HG02763 (cell line): ENCODE results near the gene CXXC5.
A peak's percentile ranks its signal among the peaks of the same experiment; 100 is the strongest.

Experiments used
- ATAC-seq: cut with Tn5 transposase; IDR thresholded peaks from one replicate; pipeline ENCODE4 v1.9.1; 2021; ENCODE audit warnings: mild to moderate bottlenecking, moderate library complexity; ENCODE audit not compliant: unreplicated experiment

CXXC5 gene

GRCh38 chr5:139650689-139651042, 2.5 kb downstream of the CXXC5 start:
- ATAC-seq, result no peak

DNA sequence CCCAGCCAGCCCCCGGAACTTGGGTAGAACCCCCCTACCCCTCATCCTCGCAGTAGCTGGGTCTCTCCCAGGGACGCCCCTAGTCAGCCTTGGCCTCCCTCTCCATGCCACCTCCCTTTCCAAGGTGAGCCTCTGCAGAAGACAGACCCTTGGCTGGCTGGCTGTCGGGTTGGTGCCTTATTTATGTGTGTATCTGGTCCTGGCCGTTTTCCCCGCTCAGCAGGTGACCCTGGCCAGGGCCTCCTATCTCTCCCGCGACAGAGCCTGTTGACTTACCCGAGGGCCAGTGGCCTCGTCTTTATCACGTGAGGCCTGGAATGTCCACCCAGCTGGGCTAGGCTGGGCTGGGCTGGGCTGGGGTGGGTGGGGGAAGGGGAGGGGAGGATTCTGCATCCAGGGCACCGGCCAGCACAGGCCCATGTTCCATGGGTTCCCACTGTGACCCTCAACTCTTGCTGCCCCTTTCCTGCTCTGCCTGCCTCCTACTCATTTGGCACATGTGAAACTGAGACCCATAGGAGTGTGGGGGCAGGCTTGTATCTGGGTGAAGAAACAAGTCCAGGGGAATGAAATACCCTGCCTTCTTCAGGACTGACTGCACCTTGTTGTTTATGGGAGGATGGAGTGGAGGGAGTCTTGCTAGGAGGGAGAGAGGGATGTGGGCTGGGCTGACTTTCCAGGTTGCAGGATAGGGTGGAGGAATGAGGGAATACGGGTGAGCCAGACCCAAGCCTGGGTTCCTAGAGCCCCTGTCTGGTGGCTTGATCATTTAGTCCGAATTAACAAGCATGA, 3.1 kb downstream of the CXXC5 start:
- no peak for ATAC-seq

- peak; percentile 42 for ATAC-seq
Measured at GRCh38 chr5:139651853-139652787, 4.0 kb downstream of the CXXC5 start.

GRCh38 chr5:139652788-139653241, 4.7 kb downstream of the CXXC5 start:
- ATAC-seq, result peak; percentile 37

DNA sequence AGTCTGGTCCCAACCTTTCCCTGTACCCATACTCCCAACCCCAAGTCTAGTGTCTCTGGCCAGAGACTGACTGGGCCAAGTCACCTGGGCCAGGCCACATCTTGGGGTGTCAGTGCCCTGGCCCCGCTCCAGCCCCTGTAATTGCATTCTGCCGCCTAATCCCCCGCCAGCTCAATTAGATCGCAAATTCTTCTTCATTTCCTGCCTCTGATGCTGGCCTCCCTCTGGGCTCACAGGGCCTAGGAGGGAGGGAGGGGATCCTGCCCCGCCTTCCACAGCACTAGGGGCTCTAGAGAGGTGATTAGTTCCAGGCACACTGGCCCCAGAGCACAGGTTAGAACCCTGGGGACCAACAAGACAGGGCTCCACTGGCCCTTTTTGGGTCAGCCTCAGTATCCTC, 5.5 kb downstream of the CXXC5 start:
- no peak for ATAC-seq

- ATAC-seq, result no peak
Measured at GRCh38 chr5:139654464-139654863, 6.3 kb downstream of the CXXC5 start.

DNA sequence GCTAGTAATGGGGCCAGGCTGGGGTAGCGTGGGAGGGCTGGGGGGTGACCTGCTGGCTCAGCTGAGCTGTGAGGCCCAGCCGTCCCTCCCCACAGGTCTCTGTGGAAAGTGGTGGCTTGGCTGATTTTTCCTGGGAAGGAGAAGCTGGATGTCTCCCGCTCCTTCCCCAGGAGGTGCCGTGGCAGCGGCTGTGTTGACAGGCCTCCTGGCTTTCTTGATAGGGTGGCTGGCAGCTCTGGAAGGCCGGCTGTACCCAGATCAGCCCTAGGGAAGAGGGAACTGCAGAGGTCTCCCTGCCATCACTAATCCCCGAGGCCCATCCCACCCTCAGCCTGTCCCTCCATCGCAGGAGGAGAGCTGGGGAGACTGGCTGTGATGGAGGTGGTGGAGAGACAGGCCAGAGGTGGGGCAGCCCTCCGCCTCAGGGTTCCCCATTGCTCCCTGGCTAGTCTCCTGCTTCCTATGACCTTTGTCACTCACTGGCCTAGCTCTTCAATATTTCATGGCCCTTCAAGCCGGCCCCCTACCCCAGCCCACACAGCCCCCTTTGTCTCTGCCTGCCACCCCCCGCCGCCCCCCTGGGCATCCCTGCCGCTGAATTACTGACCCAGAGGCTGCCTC, 6.8 kb downstream of the CXXC5 start:
- no peak for ATAC-seq

GRCh38 chr5:139655727-139656271, 7.7 kb downstream of the CXXC5 start:
- no peak for ATAC-seq

DNA sequence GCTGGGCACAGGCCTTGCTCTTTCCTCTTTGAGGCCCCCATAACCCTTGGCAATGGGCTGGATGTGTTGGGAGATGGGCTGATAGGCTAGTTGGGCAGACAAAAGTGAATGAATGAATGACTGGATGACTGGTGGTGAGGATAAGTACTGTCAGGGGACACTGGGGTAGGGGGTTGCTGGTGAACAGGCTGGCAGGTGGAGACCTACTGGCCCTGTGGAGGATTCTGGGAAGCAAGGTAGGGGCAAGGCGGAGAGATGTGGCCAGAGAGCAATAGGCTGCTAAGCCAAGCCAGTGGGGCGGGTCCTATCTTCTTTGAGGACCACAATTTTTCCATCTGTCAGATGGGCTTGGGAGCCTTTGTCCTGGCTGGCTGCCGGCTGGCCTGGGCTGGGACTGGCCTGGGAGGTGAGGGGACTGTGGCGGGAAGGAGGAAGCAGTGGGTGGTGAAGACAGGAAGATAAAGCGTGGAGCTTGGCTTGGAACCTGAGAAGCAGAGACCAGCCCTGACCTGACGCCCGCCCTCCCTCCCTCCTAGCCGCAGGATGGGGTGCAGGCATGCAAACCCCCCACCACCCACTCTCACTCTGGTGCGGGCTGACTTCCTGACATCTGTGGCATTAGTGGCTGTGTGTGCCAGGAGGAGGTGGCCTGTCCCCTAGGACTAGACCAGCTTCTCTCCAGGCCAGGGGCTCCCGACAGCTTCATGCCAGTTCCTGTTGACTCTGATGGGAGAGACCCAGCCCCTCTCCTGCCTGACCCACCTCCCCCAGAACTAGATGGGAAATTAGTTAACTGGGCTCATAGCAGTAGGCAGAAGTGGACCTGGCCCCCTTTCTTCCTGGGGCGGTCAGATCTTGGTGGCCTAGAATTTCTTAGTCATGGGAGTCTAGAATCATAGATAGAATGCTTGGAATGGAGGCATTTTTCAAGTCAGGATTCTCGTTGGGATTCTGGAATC, 9.5 kb downstream of the CXXC5 start:
- no peak for ATAC-seq

DNA sequence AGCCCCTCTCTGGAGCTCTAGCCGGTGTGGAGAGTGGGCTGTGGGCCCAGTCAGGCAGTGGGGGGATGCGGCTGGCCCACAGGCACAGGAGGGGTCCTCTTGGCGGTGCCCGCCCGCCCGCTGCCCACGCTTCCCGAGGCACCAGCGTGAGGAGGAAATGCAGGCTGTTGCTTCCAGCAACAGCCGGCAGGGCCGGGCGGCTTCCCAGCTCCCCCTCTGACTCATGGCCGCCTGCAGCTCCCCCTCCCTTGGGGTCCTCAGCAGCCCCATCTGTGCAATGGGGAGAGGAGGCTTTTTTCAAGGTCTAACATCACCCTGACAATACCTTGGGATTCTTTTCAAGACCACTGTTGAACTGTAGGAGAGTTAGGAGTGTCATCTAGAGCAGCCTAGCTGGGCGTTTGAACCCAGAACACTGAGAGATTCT, 10.4 kb downstream of the CXXC5 start:
- no peak for ATAC-seq

DNA sequence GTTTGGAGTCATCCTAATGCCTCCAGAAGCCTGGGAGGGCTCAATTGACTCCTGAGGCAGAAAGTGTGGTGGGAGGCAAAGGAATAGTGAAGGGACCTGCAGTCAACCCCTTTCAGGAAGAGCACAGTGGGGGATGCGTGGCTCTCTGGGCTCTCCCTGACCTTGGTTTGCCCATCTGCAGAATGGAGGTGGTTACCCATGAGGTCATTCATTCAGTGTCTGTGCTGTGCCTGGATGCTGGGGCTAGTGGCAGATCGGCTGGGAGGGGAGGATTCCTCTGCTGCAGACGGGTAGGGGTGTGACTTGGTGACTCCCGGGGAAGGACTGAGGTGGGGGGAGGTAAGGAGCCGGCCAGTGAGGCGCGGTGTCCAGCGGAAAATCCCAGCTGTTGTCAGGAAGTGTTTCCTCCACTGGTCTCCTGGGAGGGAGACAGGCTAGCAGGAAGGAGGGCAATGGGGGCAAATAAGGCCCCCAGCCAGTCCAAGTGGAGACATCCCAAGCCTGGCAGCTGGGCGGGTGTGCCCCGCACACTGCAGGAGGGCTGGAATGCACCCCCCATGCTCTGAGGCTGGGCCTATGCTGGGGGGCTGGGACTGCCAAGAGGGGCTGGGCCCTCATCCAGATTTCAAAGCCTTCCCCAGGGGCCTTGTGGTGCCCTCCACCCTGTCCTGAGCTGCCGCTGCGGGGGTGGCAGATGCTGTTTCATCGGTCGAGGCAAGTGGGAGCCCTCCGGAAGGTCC, 10.9 kb downstream of the CXXC5 start:
- no peak for ATAC-seq

GRCh38 chr5:139659695-139660101, 11.5 kb downstream of the CXXC5 start:
- ATAC-seq, result no peak

DNA sequence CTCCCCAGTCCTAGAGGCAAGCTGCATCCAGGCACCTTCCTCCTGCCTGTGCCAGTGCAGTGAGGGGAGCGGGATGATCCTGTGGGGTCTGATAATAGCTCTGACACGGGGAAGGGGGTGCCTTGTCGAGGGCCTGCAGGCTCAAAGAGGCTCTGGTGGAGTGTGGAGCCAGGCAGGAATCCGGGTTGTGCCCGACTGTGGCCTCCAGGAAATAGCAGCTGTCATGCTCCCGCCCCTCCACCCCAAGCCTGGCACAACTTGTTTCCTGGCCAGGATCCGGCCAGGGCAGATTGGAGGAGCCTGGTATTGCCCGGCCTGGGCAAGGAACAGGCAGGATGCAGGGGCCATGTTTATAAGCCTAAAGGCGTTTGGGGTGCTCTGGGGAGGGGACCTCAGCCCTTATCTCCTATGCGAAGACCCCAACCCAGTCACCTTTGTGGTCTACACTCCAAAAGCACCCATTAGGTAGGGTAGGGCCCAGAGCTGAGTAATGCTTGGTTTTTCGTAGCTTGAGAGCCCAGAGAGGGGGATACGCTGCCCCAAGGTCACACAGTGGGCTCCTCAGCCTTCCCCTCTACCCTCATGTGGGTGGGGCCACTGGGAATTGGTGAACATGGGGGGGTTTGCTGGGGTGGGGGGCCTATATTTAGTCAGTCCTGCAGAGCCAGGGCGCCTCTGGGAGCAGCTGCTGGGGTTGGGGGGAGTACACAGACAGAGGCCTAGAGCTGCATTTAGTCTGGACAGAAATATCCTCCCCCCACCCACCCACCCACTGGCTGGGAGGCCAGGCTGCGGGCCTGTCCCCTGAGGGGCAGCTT, 12.2 kb downstream of the CXXC5 start:
- ATAC-seq, result no peak

DNA sequence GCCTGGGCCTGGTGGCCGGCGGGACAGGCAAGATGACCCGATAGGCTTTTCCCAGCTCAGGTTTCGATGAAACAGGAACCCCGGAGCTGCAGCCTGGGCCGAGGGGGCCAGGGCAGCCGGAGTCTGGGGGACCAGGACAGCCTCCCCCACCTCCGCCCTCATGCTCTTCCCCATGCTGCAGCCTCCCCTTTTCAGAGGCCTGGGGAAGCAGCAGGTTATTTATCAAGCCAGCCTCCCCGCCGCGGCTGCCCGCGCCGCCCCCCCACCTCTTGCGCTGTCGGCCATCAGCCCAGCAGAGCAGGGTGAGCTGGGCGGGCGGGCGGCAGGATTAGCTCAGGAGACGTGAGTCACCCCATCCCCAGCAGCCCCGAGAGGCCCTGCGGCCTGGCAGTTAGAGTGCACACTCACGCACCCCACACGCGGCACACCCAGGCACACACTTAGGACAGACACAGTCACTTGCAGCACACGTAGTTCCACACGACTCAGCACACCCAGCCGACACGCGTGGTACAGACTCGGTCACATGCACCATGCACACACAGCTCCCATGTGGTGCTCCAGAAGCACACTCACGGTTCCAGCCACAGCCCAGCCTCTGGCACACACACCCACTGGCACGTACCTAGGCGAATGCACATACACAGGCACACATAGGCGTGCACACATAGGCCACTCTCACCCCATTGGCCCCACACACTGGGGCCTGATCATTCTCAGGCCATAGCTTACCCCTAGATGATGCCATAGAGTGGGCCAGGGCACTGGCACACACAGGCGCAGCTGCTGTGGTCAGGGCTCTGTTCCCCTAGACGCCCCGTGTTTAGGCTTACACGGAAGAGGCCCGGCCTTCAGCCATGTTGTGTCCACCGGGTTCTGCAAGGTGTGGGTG, 13.0 kb downstream of the CXXC5 start:
- peak; percentile 24 for ATAC-seq

GRCh38 chr5:139662617-139663016, 14.5 kb downstream of the CXXC5 start:
- ATAC-seq, result no peak

GRCh38 chr5:139663207-139664085, 15.3 kb downstream of the CXXC5 start:
- no peak for ATAC-seq
